ENCODE measurements around the gene GOLGA5. TPM values are rescaled to one million over a fixed set of nuclear protein-coding genes. Genes with fewer than 3 reads are reported as not detected.

The GOLGA5 gene
- total and polyA plus RNA-seq, 2 of the 8 experiments (the other 6 are each of a cell fraction or from before 2014, with no cell fraction given), result 13.0 to 25.4 TPM

GRCh38 chr14:92846162-92846897 is 52.2 kb downstream of the GOLGA5 start:
- no peaks in the 10 kb centered on the region for H3K36me3 ChIP-seq (ENCODE audit: control insufficient read depth in 2 of 4, insufficient read depth in 4 of 4, low read length in 3 of 4)
- no peak overlapping the region for H3K4ac ChIP-seq (replicated peaks; ENCODE audit: insufficient read length, low read depth, low read length)
- no peak overlapping the region for H3K14ac ChIP-seq (ENCODE audit: insufficient read length)
- no peak overlapping the region for H2BK120ac ChIP-seq (replicated peaks; ENCODE audit: low read depth, low read length)
- no peak overlapping the region for H4K91ac ChIP-seq (replicated peaks; ENCODE audit: insufficient read length, low read length)
- FAIRE-seq (no peak), DNase-seq (ENCODE audit: low read depth in 1 of 2, low spot score in 2 of 2) (no peak)
- H3K23ac ChIP-seq (ENCODE audit: insufficient read length), result no peak overlapping the region
- H2BK20ac ChIP-seq (ENCODE audit: low read length), result no peak overlapping the region
- WGBS, 2 experiments (ENCODE audit: extremely low coverage in 1 of 2, insufficient coverage in 1 of 2, insufficient read length in 1 of 2, insufficient replicate concordance in 2 of 2, low coverage in 1 of 2, low lambda C conversion rate in 2 of 2, missing lambda C conversion rate in 1 of 2), result 98% methylated on average over 2 of the region's 2 CpGs; no CpG with 5 or more reads in 1 of the 2 experiments
- H3K79me2 ChIP-seq (ENCODE audit: control insufficient read depth in 1 of 2, insufficient read depth in 2 of 2, low read length in 2 of 2), result no peaks in the 10 kb centered on the region
- H4K5ac ChIP-seq (ENCODE audit: insufficient read length, low read depth, low read length), result no peak overlapping the region
- no peak overlapping the region for H3K4me3 ChIP-seq (ENCODE audit: extremely low read depth in 1 of 4, insufficient read depth in 2 of 4, low read depth in 3 of 4, low read length in 4 of 4)
- H4K8ac ChIP-seq (ENCODE audit: extremely low read depth, insufficient read depth, low read length), result no peak overlapping the region
- H3K4me2 ChIP-seq (ENCODE audit: insufficient read depth in 1 of 2, low read depth in 2 of 2, low read length in 2 of 2), result no peak overlapping the region
- H2BK5ac ChIP-seq (ENCODE audit: low read depth, low read length), result no peak overlapping the region
- H3K79me1 ChIP-seq (ENCODE audit: low read depth, low read length), result no peaks in the 10 kb centered on the region
- no peak overlapping the region for H3K56ac ChIP-seq (replicated peaks; ENCODE audit: insufficient read length, low read depth, low read length)
- no peak overlapping the region for H3K18ac ChIP-seq (ENCODE audit: extremely low read depth, low read length)
- no peak overlapping the region for H2AK5ac ChIP-seq (ENCODE audit: low read depth, low read length)
- no peaks in the 10 kb centered on the region for H3K9me3 ChIP-seq (ENCODE audit: insufficient read depth in 2 of 2, low read depth in 1 of 2, low read length in 1 of 2)
- no peak overlapping the region for H2AFZ ChIP-seq (ENCODE audit: low read length)
- no peak overlapping the region for H3K9ac ChIP-seq (replicated peaks in 1 of 4; ENCODE audit: extremely low read depth in 1 of 4, low read depth in 3 of 4, low read length in 3 of 4)
- no peaks in the 10 kb centered on the region for H3K23me2 ChIP-seq (ENCODE audit: low read depth, low read length)
- H3K27ac ChIP-seq (ENCODE audit: low read depth, low read length), result no peak overlapping the region
- no peak for TF ChIP-seq HDAC6 (IDR thresholded peaks at IDR 0.05; ENCODE audit: low read depth, low read length)
- no peak for TF ChIP-seq JUN (IDR thresholded peaks at IDR 0.05; ENCODE audit: low read depth, low read length)
- no peaks in the 10 kb centered on the region for H3K27me3 ChIP-seq (replicated peaks in 1 of 4; ENCODE audit: control insufficient read depth in 3 of 4, extremely low read depth in 1 of 4, insufficient read depth in 3 of 4, low read length in 3 of 4)
- H3K4me1 ChIP-seq (replicated peaks in 1 of 4; ENCODE audit: control insufficient read depth in 3 of 4, insufficient read depth in 4 of 4, low read length in 3 of 4), result no peaks in the 10 kb centered on the region
- ChIA-PET POLR2A (ENCODE audit: partially characterized antibody) (no interaction called here), CTCF (ENCODE audit: partially characterized antibody) (interaction anchor here (0.6 kb wide), 1 partner anchor 33 kb away, joined by 4 read pairs; no protein-coding TSS in a partner anchor)
- H2BK12ac ChIP-seq (ENCODE audit: low read depth, low read length), result no peak overlapping the region
- H2BK15ac ChIP-seq (ENCODE audit: low read length), result no peak overlapping the region
- H4K20me1 ChIP-seq (replicated peaks in 1 of 2; ENCODE audit: control insufficient read depth in 1 of 2, insufficient read depth in 2 of 2, low read length in 2 of 2), result no peaks in the 10 kb centered on the region
